HG02840 (cell line): Measurements from ENCODE around the gene EI24.
"Not testable (repeated sequence)": the region's sequence is repeated elsewhere in the genome, so short reads cannot be mapped to it uniquely, and the experiment has no call there.

Experiments
- ATAC-seq: cut with Tn5 transposase; IDR thresholded peaks from one replicate; pipeline ENCODE4 v1.9.1; 2021; ENCODE audit warnings: mild to moderate bottlenecking, moderate library complexity, moderate number of reproducible peaks; ENCODE audit not compliant: unreplicated experiment, low FRiP score

The EI24 gene

GRCh38 chr11:125568970-125569914, at the start of gene EI24:
EI24 (plus strand) TSS chr11:125569477; CDS start chr11:125572528, 3,051 bp downstream.
- peak; percentile 93 for ATAC-seq

GRCh38 chr11:125519860-125520834, 49.1 kb upstream of the EI24 start:
- no peak for ATAC-seq

DNA sequence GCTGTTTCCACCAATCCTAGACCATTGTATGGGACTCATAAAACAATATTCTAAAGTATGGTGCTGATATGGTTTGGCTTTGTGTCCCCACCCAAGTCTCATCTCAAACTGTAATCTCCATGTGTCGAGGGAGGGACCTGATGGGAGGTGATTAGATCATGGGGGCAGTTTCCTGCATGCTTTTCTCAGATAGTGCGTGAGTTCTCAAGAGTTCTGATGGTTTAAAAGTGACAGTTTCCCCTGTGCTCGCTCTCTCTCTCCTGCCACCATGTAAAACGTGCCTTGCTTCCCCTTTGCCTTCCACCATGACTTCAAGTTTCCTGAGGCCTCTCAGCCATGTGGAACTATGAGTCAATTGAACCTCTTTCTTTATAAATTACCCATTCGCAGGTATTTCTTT, 44.0 kb upstream of the EI24 start:
- ATAC-seq, result no peak

- ATAC-seq, result no peak
Measured at GRCh38 chr11:125532668-125533067, 36.6 kb upstream of the EI24 start.

GRCh38 chr11:125535585-125535984, 33.7 kb upstream of the EI24 start:
- no peak for ATAC-seq

DNA sequence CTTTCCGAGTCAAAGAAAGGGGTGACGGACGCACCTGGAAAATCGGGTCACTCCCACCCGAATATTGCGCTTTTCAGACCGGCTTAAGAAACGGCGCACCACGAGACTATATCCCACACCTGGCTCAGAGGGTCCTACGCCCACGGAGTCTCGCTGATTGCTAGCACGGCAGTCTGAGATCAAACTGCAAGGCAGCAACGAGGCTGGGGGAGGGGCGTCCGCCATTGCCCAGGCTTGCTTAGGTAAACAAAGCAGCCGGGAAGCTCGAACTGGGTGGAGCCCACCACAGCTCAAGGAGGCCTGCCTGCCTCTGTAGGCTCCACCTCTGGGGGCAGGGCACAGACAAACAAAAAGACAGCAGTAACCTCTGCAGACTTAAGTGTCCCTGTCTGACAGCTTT, 32.4 kb upstream of the EI24 start:
- not testable (repeated sequence) for ATAC-seq

GRCh38 chr11:125542709-125543108, 26.6 kb upstream of the EI24 start:
- no peak for ATAC-seq

DNA sequence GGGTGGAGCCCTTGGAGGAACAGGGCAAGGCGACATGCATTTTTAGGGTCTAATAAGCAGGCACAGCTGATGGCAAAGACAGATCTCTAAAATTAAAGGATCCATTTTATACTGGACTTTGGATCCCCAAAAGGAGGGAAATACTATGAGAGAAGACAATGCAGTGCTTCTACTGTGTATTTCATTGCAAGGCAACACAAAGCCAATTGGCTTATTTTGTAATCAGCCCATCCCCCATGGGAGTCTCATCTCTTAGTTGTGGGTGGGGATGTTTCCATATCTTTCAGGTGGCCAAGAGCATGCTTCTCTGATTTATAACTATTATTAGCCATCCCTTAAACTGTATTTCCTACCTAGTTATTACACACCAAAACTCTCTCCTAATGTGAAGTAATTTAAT, 18.5 kb upstream of the EI24 start:
- ATAC-seq, result no peak

DNA sequence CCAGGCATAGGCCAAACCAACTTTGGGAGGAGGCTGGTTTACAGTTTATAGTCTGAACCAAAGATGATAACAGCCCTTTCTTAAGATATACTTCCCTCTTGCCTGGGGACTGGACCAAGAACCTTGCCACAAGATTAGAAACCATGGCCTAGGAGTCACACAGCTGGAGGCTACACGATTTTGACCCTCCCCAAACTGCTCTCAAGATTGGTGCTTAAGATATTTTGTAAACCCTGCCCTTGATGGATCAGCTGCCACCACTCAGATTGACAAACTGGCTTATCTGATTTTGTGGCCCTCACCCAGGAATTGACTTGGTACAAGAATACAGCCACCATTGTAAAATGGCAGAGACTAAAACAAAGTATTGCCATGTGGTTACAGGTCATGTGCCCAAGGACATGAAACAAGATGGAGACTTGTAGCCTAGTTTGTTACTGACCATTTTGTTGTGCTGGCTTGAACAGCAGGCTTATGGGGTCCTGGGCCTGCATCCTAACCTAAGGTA, 17.4 kb upstream of the EI24 start:
- no peak for ATAC-seq

DNA sequence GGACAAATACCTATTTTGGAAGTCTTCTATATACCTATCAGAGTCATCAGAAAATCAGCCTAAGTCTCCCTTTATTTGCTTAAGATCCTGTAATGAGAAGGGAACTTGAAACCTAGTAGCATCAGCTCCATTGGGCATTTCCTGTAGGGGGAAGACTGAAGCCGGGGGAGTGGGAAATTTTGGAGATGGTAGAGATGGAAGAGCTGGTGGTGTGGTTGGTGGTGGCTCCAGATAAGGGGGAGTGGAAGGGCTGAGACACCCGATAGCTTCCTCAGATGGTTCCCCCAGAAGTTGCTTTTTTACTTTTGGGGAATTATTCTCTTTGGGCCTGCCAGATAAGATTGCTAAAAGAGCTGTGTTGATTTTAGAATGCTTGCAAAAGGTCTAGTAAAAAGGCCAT, 16.4 kb upstream of the EI24 start:
- no peak for ATAC-seq

DNA sequence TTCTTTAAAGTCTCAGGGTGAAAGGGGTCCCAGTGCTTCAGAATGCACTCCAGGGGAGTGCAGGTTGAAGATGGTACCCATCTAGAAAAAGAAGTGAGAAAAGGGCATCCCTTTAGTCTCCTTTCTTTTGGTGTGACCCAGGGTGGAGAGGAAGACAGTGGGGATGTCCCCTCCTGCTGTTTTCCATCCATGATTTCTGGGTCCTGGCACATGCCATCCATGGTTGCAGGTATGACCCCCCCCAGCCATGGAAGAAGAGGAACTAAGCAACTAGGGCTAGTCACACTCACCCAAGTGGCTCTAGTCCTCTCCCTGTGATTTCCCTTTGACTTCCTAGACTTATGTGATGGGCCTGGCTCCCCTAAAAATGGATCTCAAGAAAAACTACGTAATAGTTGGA, 15.9 kb upstream of the EI24 start:
- no peak for ATAC-seq

DNA sequence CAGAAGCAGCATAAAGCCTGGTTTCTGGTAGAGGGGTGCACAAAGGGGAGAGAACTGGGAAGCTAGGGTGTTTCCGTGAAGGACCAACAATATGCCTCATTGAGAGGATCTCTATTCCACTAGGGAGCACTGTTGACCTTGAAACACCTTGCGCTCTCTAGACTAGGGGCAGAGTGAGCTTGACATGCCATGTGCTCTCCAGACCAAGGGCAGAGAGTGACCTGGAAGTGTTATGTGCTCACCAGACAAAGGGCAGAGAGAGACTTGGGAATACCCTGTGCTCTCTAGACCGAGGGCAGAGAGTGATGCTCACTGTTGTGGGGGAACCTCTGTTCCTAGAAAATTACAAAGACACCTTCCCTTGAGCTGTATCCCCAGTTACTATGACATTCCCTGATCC, 15.2 kb upstream of the EI24 start:
- ATAC-seq, result no peak

DNA sequence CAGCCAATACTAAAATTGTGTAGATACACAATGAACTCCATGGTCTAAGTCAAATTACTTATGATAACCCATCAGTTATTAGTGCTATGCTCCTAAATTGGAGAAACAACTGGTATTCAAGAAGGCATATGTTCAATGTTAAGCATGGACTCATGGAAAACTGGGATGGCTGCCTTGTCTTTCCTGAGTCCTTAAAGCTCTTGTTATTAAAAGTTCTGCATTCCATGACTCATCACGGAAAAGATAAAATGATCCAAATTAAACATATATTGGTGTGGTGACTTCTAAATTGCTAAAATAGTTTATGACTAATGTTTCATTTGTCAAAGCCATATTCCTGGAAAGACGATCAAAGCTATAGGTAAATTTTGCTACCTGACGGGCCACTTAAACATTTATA, 9.4 kb upstream of the EI24 start:
- no peak for ATAC-seq

DNA sequence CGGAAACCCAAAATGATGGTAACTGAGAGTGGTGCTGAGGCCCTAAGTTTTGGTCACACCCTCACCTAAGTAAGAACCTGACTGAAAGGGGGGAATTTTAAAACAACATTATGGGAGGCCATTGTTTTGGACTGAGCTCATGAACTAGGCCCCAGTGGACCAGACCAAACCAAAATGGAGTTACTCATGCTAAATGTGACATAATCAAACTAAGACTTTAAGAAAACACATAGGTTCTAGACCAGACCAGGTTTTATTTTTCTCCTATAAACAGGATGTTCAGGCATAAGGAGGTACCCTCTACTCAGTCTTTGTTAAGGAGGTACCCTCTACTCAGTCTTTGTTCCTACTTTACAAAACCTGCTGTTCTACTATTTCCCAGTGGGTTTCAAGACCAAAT, 7.4 kb upstream of the EI24 start:
- no peak for ATAC-seq

- ATAC-seq, result no peak
Measured at GRCh38 chr11:125562430-125562829, 6.8 kb upstream of the EI24 start.

DNA sequence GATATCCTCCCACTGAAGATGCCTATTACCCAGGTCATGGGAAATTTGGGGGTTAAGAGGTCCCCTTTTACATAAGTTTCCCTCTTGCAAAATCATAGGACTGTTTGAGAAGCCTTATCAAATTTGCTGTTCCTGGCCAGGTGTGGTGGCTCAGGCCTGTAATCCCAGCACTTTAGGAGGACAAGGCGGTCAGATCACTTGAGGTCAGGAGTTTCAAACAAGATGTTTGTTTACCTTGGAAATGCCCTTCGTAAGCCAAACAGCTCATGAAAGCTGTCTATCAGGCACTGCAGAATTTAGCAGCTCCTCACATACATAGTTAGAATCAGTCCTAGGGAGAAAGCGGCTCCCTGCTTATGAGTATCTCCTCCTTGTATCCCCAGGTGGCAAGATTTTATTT, 4.9 kb upstream of the EI24 start:
- no peak for ATAC-seq

GRCh38 chr11:125566235-125566634, 3.0 kb upstream of the EI24 start:
- ATAC-seq, result no peak

GRCh38 chr11:125569915-125570621, 791 bp downstream of the EI24 start:
- ATAC-seq, result no peak

DNA sequence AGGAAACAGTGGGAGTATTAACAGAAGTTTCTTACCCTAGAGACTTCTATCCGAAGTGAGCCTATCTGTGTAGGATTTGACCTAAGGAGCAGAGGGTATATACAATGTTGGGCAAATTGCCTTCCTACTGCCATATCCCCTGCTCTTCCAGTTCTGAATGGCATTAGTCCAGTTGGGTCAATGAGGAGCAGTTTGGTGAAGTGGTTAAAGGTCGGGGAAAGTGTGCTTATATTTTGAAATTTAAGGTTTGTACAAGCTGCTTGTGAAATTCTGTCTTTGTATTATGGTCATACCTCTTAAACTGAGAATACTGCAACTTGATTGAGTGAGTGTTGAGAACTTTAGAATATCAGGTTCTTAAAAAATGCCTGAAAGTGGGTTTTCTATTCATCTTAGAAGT, 1.7 kb downstream of the EI24 start:
- no peak for ATAC-seq

- ATAC-seq, result no peak
Measured at GRCh38 chr11:125572916-125573315, 3.6 kb downstream of the EI24 start.
